Stimulated activated CD4-positive, alpha-beta T cell treated with anti-CD3 and anti-CD28 coated beads, Interleukin-15, amount 100 ng/mL, for 1 hour (primary cell): ENCODE measurements around the gene SLC12A6.
"Not testable (repeated sequence)": the region's sequence is repeated elsewhere in the genome, so short reads cannot be mapped to it uniquely, and the experiment has no call there.

Source experiments
- DNase-seq, 2 donors: peaks; one replicate each; pipeline ENCODE4 v3.0.0-alpha.2; 2020; ENCODE audit warnings: low read depth in 1 of 2, low spot score in 1 of 2

The SLC12A6 gene

GRCh38 chr15:34337557-34338306, at the start of gene SLC12A6:
TSS of gene SLC12A6 (minus strand) at chr15:34337781. CDS start at chr15:34336680, 1,101 bp downstream.
- DNase-seq, result peak; percentile 84 to 87

GRCh38 chr15:34381829-34382521, 44.4 kb upstream of the SLC12A6 start:
- DNase-seq, result not testable (repeated sequence)

GRCh38 chr15:34380491-34380890, 42.9 kb upstream of the SLC12A6 start:
- DNase-seq, result not testable (repeated sequence)

GRCh38 chr15:34376856-34377255, 39.3 kb upstream of the SLC12A6 start:
- no peak for DNase-seq

GRCh38 chr15:34375541-34375940, 38.0 kb upstream of the SLC12A6 start:
- not testable (repeated sequence) for DNase-seq

GRCh38 chr15:34374816-34375215, 37.2 kb upstream of the SLC12A6 start:
- DNase-seq, result no peak

GRCh38 chr15:34373951-34374350, 36.4 kb upstream of the SLC12A6 start:
- no peak for DNase-seq

- no peak for DNase-seq
Observed at GRCh38 chr15:34370643-34371042, 33.1 kb upstream of the SLC12A6 start.

GRCh38 chr15:34370129-34370528, 32.5 kb upstream of the SLC12A6 start:
- DNase-seq, result no peak

- DNase-seq, result peak; percentile 77 to 82
Observed at GRCh38 chr15:34367101-34368081, 29.8 kb upstream of the SLC12A6 start, which contains the start of gene LPCAT4. TSS of gene LPCAT4 (minus strand) at chr15:34367196. CDS start at chr15:34367100, 96 bp downstream.

- DNase-seq, result peak; percentile 24 to 25
Observed at GRCh38 chr15:34366271-34367065, 28.9 kb upstream of the SLC12A6 start.

GRCh38 chr15:34365836-34366235, 28.3 kb upstream of the SLC12A6 start:
- no peak for DNase-seq

GRCh38 chr15:34365091-34365825, 27.7 kb upstream of the SLC12A6 start:
- no peak for DNase-seq

GRCh38 chr15:34364041-34364440, 26.5 kb upstream of the SLC12A6 start:
- no peak for DNase-seq

- DNase-seq, result no peak
Observed at GRCh38 chr15:34362047-34362773, 24.6 kb upstream of the SLC12A6 start.

GRCh38 chr15:34361278-34361677, 23.7 kb upstream of the SLC12A6 start:
- DNase-seq, result no peak

- DNase-seq, result no peak
Observed at GRCh38 chr15:34360298-34360697, 22.7 kb upstream of the SLC12A6 start.

GRCh38 chr15:34359416-34359815, 21.8 kb upstream of the SLC12A6 start:
- DNase-seq, result no peak

GRCh38 chr15:34358948-34359347, 21.4 kb upstream of the SLC12A6 start:
- no peak for DNase-seq
